GM18867 (cell line): ENCODE measurements around the gene F13A1.

Experiments used
- ATAC-seq: cut with Tn5 transposase; IDR thresholded peaks from one replicate; pipeline ENCODE4 v1.9.1; 2021; ENCODE audit warnings: mild to moderate bottlenecking, moderate library complexity; ENCODE audit not compliant: unreplicated experiment

Gene F13A1

GRCh38 chr6:6105472-6106036, 214.9 kb downstream of the F13A1 start:
- ATAC-seq: no peak
